Fibroblast of peridontal ligament (primary cell): ENCODE measurements around the gene MARK3.
"Not testable (repeated sequence)": the region's sequence is repeated elsewhere in the genome, so short reads cannot be mapped to it uniquely, and the experiment has no call there.

ENCODE experiments used
- DNase-seq: peaks from one replicate; pipeline ENCODE4 v3.0.0-alpha.2; 2010; ENCODE audit errors: extremely low read depth

Gene MARK3

DNA sequence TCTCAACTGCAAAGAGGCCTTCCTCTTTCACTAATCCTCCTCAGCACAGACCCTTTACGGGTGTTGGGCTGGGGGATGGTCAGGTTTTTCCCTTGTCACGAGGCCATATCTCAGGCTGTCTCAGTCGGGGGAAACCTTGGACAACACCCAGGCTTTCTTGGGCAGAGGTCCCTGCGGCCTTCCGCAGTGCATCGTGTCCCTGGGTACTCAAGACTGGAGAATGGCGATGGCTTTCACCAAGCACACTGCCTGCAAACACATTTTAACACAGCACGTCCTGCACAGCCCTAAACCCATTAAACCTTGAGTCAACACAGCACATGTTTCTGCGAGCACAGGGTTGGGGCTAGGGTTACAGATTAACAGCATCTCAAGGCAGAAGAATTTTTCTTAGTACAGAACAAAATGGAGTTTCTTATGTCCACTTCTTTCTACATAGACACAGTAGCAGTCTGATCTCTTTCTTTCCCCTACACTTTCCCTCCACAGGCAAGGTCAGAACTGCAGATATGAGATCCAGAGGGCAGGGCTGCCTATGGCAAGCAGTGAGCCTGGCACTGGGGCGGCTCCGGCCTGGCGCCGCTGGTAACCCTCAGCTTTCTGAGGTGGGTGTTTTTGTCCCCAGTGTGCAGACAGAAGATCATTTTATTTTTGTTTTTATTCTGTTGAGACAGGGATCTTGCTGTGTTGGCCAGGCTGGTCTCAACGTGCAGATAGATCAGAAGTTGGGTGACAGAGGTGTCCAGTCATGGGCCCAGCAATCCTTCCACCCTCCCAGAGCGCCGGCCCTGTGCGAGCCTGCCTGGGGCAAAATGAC lies 140.4 kb downstream of the MARK3 start:
- not testable (repeated sequence) for DNase-seq

DNA sequence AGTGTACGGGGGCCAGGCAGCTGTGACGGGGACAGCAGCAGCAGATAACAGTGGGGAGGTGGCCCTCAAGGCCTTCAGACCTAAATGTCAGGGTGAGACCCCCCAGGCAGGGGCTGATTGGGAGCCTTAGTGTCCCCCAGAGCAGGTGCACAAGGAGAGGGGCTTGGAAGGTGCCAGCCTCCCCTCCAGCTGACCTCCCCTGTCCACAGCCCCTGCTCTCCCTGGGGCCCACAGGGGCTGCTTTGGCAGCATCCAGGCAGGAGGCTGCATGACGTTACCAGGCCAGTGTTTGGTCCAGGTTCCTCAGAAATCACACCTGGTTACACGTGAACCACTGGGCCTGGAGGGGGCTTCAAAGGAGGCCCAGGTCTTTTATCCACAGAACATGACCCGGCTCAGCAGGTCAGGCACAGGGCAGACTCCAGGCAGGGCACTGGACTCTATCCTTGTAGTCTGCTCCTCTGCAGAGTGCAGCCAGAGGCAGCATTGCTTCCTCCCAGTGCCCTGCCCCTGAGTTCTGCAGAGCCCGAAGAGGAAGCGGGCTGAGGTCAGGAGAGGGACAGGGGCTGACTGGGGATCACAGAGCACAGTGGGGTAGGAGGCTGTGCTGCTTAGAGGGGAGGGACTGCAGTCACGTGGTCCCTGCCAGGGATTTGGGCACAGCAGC lies 141.2 kb downstream of the MARK3 start:
- DNase-seq, result no peak

DNA sequence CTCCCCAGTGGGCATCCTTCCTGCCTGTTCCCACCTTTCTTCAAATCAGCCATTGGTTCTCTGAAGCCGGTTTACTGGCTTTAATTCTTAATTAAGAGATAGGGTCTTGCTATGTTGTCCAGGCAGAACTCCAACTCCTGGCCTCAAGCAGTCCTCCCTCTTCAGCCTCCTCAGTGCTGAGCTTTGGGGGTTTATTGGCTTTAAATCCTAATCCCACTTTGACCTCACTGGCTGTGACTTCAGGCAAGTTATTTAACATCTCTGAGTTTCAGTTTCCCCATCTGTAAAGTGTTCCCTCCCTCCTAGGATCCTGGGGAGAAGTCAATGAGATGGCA lies 141.7 kb downstream of the MARK3 start:
- no peak for DNase-seq

DNA sequence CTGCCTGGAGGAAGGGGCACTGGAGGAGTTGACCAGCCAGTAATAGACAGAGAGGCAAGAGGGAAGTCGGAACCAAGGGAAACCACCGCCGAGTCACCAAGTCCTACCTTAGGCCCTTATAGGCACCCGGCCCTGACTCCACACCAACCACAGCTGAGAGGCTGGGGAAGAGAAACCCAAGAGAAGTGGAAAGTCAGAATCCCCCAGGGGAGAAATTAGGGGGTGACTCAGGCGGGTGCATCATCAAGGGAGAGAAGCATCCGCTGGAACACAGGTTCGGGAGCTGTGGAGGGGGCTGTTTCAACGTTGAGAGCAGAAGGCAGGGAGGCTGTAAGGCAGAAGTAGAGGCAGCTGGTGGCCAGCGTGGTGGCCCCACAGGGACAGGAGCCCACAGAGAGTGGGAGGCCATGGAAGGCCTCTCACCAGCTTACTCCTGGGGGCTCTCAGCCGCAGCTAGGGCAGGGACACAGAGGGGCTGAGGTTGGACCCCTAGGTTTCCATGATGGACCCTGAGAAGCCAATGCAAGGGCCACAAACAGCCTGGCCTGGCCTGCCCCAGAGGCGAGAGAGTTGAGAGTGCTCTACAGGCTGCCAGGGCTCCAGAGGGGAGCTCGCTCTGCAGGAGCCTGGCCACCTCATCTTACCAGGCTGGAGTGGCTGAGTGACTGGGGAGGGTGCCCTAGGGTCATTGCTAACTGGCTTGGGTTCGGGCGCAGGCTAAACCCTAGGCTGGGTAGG lies 142.4 kb downstream of the MARK3 start:
- DNase-seq, result peak; percentile 68

DNA sequence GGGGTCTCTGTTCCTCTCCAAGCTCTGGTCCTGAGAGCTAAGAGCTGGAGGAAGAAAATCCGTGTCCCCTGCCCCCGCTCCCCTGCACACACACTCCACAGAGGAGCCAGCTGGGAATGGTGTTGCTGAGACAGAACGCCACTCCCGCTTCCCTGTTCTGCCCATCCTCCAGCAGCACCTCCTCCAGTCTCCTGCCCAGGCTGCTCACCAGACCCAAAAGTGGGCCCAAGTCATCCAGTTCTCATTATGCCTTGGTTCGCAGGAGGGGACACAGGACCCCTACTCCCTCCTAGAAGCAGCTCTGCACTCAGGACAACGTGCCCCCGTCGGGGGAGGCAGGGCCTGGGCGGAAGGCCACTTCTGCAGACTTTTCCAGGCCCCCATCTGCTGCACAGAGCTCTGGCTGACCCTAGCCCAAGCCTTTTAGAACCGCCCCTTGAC lies 143.0 kb downstream of the MARK3 start:
- no peak for DNase-seq

DNA sequence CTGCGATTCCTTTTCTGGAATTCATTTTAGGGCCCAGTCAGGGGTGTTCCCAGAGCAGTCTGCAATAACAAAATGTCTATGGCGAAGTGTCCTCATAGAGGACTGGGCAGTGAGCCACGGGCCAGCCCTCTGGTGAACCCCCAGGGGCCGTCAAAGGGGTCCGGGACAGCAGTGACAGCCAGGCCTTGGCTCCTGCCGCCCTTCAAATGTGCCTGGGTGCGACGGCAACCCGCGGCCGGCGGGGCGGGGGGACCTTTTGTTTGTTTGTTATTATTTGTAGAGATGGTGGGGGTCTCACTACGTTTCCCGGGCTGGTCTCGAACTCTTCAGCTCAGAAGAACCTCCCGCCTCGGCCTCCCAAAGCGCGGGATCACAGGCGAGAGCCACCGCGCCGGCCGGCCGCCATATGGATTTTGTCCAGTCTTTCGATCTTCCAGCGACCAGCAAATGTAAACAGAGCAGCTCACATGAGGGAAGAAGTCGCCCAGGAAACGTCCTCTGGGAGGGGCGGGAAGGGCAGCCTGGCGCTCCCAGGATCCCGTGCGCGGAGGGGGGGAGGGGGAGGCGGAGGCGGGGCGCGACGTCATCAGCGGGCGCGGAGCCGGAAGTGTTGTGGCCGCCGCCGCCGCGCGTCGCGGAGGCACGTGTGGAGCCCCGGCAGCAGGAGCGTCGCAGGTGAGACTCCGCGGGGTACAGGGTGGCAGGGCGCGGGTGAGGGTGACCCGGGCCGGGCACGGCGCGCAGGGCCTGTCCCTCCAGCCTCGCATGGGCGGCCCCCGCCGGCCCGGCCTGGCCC lies 143.6 kb downstream of the MARK3 start, which contains the start of gene TRMT61A:
Gene TRMT61A (plus strand): TSS at position 610 of the 796 bp plus-strand sequence. CDS start 783 bp downstream, outside the sequence.
- DNase-seq, result peak; percentile 93

DNA sequence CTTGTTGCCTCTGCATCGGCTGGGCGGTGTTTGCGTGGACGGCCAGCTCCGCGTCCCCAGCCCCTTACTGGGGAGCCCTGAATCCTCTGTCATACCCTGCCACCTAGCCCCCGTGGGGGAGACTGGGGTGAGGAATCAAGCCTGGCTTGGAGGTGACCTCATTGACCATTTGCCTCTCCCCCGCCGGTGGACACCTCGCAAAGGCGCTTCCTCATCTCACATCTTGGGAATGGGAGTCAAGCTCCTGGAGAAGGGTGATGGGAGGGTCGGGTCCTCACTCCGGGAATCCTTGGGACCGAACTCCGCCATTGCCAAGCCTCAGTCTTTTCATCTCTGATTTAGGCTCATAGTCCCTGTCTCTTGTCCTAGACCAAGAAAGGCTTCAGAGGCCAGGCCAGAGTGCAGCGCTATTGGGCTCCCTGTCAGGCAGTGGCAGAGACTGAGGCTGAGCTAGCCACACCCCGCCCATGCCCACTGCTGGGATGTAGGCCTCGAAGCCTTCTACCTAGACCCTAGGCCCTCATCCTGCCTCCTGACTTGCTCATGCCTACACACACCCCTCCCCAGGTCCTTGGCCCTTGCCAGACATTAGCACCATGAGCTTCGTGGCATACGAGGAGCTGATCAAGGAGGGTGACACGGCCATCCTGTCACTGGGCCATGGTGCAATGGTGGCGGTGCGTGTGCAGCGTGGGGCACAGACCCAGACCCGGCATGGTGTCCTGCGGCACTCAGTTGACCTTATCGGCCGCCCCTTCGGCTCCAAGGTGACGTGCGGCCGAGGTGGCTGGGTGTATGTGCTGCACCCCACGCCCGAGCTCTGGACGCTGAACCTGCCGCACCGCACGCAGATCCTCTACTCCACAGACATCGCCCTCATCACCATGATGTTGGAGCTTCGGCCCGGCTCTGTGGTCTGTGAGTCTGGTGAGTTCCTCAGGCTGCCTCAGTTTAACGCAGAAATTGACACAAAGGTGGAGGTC lies 144.5 kb downstream of the MARK3 start:
- no peak for DNase-seq

DNA sequence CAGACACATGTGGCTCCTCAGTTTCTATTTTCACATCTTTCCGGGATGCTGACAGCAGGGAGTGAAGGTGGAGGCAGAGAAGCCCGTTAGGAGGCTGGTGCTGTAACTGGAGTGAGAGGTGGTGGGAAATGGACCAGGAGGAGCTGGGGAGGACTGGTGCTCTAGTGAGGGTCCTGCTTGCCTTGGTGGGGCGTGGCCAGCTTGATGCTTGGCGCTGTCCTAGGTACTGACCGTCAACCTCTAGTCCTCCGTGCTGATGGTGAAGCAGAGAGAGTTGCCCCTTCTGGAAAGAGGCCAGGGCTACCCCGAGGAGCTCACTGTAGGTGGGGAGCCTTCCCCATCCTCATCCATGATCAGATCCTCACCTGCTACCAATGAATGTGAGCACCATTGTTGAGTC lies 145.2 kb downstream of the MARK3 start:
- no peak for DNase-seq

DNA sequence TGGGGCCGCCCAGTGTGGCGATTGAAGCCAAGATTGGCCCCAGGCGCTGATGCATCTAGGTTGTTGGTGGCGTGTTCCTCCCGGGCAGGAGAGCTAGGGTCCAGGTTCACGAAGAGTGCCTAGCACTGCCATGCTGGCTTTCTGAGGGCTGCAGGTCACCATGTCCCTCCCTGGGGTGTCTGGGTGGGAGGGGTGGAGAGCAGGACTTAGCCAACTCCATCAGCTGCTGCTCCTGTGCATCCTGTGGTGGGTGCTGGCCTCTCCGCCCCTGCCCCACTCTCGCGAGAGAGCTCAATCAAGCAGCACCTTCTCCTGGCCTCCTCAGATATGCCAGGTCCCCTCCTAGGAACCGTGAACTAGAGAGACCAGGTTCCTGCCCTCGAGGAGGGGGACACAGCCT lies 145.6 kb downstream of the MARK3 start:
- no peak for DNase-seq

DNA sequence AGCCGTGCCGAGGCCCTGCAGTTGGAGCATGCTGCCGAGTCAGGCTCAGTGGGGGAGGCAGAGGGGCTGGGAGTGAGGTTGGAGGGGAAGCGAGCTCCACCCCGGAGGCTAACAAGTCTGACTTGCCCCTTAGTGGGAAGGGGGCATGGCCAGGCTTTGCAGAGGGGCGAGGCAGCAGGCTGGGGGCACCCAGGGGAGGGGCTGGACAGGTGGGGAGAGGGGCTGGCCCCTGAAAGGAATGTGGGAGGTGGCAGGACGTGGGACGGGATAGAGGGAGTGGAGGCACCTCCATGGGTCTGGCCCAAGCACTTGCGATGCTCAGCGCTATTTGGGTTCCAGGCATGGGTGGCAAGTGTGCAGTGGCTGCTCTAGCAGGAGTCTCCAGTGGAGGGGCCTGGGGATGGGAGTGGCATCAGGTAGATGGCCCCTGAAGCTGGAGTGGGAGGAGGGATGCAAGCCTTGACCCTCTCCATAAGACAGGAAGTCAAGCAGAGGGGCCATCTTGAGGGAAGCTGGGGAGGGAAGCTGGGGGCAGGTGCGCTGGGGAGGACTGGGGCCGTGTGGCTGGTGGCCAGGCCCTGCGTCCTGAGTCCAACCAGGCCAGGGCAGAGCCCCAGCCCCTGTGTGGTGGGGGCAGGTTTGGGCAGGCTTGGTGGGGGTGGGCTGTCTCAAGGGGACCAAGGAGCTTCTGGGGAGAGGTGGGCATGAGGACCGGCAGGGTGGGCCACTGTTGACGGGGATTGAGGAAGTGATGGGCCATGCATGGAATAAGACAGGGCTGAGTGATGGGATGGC lies 146.4 kb downstream of the MARK3 start:
- DNase-seq, result no peak

DNA sequence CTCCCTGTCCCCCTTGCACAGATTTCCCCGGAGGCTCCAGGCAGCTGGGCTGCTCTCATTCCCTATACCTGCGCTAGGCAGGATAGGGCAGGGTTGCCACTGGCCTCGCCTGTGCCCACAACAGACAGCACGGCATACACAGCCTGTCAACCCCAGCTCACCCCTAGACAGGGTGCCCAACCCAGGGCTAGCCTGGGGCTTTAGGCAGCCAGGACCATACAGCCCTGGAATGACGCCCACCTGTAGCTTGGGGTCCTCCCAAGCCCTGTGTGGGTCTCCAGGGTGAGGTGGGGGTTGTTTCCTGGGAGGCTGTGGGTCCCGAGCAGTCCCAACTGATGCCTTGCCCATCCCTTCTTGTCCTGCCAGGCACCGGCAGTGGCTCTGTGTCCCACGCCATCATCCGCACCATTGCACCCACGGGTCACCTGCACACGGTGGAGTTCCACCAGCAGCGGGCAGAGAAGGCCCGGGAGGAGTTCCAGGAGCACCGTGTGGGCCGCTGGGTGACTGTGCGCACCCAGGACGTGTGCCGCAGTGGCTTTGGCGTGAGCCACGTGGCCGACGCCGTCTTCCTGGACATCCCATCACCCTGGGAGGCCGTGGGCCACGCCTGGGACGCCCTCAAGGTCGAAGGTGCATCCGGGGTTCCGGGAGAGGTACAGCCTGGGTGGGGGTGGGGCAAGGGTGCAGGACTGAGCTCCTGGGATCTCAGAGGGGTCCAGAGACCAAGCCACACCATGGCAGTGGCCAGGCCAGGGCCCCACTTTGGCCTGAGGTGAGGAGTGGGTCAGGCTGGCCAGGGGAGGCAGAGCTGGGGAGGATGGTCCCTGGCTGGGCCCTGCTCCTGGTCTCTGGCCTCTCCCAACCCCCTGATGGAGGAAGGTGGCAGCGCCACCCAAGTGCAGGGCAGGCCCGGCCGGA lies 147.3 kb downstream of the MARK3 start:
- DNase-seq, result no peak

DNA sequence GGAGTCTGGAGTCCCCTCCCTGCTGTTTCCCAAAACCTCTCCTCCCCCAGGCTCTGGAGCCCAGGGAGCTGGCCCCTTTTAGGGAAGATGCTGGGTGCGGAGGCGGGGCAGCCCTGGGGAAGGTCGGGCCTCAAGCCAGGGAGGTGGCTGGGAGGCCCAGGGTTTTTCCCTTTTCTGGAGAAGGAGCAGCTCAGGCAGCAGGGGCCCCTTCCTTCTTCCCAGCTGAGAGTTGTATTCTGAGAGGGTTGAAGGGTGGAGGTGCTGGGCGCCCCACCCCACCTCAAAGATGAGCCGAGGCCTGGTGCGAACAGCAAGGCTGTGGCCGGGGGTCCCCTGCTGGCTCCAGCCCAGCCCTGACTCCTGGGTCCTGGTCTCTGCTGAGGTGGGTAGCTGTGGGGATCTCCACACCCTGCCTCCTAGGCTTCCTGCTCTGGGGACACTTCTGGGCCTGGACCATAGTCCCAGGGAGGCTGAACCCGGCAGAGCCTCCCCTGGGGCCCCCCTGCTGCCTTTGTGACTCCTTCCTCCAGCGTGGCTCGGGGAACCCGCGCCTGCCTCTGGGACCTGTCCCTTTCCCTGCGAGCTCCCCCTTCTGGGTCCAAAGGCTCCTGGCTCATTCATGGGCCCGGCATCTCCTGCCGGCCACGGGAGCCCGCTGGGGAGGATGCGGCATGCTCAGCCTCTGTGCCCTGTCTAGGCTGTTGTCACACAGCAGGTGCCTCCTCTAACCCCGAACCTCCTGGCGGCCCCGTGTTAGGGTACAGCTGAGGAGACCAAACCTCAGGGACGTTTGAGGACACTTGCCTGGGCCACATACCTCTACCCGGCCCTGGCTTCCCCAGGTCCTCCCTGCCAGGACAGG lies 148.2 kb downstream of the MARK3 start:
- no peak for DNase-seq

DNA sequence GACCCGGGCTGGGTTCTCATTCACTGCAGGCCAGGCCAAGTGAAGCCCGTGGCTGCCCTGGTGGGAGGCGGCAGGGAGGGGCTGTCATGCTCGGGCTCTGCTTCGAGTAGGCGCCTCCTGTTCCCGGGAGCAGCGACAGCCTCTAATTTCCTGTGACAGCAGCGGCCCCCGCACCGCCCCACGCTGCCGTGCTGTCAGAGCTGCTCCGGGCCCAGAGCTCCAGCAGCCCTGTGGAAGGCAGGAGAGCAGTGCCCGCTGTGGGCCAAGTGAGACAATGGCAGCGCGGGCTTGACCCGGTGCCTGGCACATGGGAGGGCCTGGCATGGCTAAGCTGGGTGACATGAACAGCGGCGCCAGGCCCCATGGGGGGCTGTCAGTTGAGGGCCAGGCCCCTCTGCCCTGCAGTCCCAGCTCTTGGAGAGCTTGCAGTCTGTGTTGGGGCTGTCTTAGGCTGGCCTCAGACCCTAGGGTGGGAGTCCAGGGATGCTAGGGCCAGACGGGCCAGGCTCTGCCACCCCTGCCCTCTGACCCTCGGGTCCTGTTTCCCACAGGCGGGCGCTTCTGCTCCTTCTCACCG lies 148.9 kb downstream of the MARK3 start:
- DNase-seq, result no peak

DNA sequence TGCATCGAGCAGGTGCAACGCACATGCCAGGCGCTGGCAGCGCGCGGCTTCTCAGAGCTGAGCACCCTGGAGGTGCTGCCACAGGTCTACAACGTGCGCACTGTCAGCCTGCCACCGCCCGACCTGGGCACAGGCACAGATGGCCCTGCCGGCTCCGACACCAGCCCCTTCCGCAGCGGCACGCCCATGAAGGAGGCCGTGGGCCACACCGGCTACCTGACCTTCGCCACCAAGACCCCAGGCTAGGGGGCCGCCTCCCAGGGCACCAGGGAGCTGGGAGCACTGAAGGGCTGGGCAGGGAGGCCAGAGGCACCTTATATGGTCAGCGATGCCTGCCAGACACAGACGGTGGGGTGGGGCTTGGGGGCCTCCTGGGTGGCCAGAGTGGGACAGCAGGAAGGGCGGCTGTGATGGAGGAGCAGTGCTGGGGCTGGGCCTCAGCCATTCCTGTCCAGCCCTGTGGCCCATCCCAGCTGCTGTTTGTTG lies 149.4 kb downstream of the MARK3 start:
- no peak for DNase-seq

DNA sequence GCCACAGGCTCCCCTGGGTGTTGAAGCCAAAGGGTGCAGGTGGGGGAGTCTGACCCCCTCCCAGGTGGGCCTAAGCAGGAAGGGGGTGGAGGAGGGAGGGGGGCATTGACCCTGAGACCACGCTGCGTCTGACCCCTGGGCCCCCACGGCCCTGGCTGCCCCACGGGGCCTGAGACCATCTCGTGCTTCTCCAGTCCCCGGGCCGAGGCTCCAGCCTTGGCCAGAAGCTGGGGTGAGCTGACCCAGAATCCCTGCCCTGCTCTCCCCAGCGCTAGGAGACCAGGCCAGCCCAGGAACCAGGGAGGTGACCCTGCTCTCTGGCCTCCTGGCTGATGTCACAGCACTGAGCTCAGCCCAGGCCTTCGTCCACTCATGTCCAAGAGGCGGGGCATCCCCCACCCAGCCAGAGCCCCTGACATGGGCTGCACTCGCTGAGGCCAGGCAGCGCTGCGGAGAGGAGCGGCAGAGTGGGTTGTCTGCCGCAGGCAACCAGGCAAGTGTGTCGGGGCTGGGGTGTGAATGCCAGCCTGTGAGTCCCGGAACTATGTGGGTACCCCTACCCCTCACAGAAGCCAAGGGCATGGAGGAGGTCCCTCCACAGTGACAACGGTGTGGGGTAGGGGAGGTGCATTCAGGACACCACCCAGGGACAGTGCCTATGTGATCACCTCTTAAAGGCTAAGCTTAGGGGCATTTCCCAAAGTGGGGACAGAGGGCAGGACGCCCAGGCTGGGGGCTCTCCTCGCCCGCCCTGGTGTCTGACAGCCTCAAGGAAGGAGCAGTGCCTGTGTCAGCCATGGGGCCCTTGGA lies 150.1 kb downstream of the MARK3 start:
- no peak for DNase-seq

DNA sequence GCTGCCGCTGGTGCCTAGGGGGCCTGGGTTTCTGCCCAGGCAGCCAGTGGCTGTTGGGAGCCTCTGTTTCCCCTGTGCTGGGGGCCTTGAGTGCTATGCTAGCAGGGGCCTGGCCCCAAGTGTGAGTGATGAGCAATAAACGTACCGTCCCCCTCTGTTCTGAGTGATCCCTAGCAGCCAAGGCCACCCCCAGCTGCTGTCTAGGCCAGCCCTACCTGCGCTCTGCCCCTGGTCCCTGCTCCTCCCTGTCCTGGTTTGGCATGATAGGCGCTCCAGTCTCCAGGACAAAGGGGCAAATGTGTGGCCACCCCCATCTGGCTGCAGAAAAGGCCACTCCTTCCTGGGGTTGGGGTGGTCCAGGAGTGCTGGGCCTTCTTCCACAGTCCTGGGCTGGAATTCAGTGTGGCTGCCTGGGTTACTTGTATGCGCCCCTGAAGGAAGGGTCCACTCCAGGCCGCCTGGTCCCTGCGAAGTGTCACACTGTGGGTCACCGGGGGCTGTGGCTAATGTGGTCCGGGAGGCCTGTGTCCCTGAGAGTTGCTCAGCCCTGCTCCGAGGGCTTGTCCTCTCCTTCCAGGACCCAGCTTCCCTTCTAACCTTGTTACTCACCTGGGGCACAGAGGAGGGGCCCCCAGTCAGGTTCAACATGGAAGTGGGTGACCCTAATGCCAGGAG lies 150.8 kb downstream of the MARK3 start:
- no peak for DNase-seq
